HG03457 (cell line): Measurements from ENCODE around the gene PDCD11.
"Not testable (repeated sequence)": the region's sequence is repeated elsewhere in the genome, so short reads cannot be mapped to it uniquely, and the experiment has no call there.

Experiments used
- ATAC-seq: cut with Tn5 transposase; IDR thresholded peaks from one replicate; pipeline ENCODE4 v1.9.1; 2021; ENCODE audit warnings: moderate number of reproducible peaks; ENCODE audit not compliant: unreplicated experiment

PDCD11 gene

GRCh38 chr10:103415581-103415980 is 19.2 kb downstream of the PDCD11 start:
- ATAC-seq = no peak

- no peak for ATAC-seq
Measured at GRCh38 chr10:103416436-103417147, 20.2 kb downstream of the PDCD11 start.

- ATAC-seq = not testable (repeated sequence)
Measured at GRCh38 chr10:103417148-103417469, 20.7 kb downstream of the PDCD11 start.

- ATAC-seq = no peak
Measured at GRCh38 chr10:103417601-103418000, 21.2 kb downstream of the PDCD11 start.

- no peak for ATAC-seq
Measured at GRCh38 chr10:103419101-103419500, 22.7 kb downstream of the PDCD11 start.

GRCh38 chr10:103423748-103424147 is 27.3 kb downstream of the PDCD11 start:
- ATAC-seq = no peak

GRCh38 chr10:103427866-103428265 is 31.4 kb downstream of the PDCD11 start:
- no peak for ATAC-seq

GRCh38 chr10:103428989-103429643 is 32.7 kb downstream of the PDCD11 start:
- ATAC-seq = no peak

GRCh38 chr10:103429647-103430046 is 33.2 kb downstream of the PDCD11 start:
- no peak for ATAC-seq

- ATAC-seq = no peak
Measured at GRCh38 chr10:103431902-103432301, 35.5 kb downstream of the PDCD11 start.

GRCh38 chr10:103433858-103434257 is 37.4 kb downstream of the PDCD11 start:
- no peak for ATAC-seq

- no peak for ATAC-seq
Measured at GRCh38 chr10:103439776-103440175, 43.4 kb downstream of the PDCD11 start.

GRCh38 chr10:103440416-103440815 is 44.0 kb downstream of the PDCD11 start:
- ATAC-seq = no peak

GRCh38 chr10:103441206-103441605 is 44.8 kb downstream of the PDCD11 start:
- ATAC-seq = no peak

GRCh38 chr10:103441611-103442010 is 45.2 kb downstream of the PDCD11 start:
- no peak for ATAC-seq

GRCh38 chr10:103442031-103442461 is 45.6 kb downstream of the PDCD11 start:
- ATAC-seq = no peak

- ATAC-seq = no peak
Measured at GRCh38 chr10:103443475-103444185, 47.2 kb downstream of the PDCD11 start.

GRCh38 chr10:103444478-103444877 is 48.1 kb downstream of the PDCD11 start:
- no peak for ATAC-seq

GRCh38 chr10:103445366-103445765 is 48.9 kb downstream of the PDCD11 start:
- no peak for ATAC-seq

- no peak for ATAC-seq
Measured at GRCh38 chr10:103445767-103446567, 49.5 kb downstream of the PDCD11 start.

GRCh38 chr10:103447187-103447586 is 50.8 kb downstream of the PDCD11 start:
- ATAC-seq = no peak
